HG02759 (cell line): ENCODE measurements around the gene COASY.
"Not testable (repeated sequence)": the region's sequence is repeated elsewhere in the genome, so short reads cannot be mapped to it uniquely, and the experiment has no call there.

Experiments
- ATAC-seq: cut with Tn5 transposase; IDR thresholded peaks from one replicate; pipeline ENCODE4 v1.9.1; 2021; ENCODE audit warnings: mild to moderate bottlenecking, moderate library complexity; ENCODE audit not compliant: unreplicated experiment

Gene COASY

GRCh38 chr17:42531455-42532354, 30.2 kb upstream of the COASY start:
- no peak for ATAC-seq

GRCh38 chr17:42535155-42536047, 26.5 kb upstream of the COASY start:
- no peak for ATAC-seq

- ATAC-seq = peak; percentile 88
Measured at GRCh38 chr17:42536048-42536371, 25.9 kb upstream of the COASY start, which contains the start of gene NAGLU. NAGLU (plus strand) TSS chr17:42536241; CDS start chr17:42536273, 32 bp downstream.

GRCh38 chr17:42536372-42537155, 25.4 kb upstream of the COASY start:
- peak; percentile 68 for ATAC-seq

- no peak for ATAC-seq
Measured at GRCh38 chr17:42537156-42537805, 24.7 kb upstream of the COASY start.

GRCh38 chr17:42537826-42538451, 24.0 kb upstream of the COASY start:
- no peak for ATAC-seq

GRCh38 chr17:42538482-42538881, 23.5 kb upstream of the COASY start:
- no peak for ATAC-seq

GRCh38 chr17:42540558-42540957, 21.4 kb upstream of the COASY start:
- ATAC-seq = not testable (repeated sequence)

GRCh38 chr17:42541041-42541833, 20.7 kb upstream of the COASY start:
- no peak for ATAC-seq

GRCh38 chr17:42543190-42544079, 18.5 kb upstream of the COASY start:
- no peak for ATAC-seq

- ATAC-seq = no peak
Measured at GRCh38 chr17:42544874-42545283, 17.1 kb upstream of the COASY start.

GRCh38 chr17:42545755-42546505, 16.0 kb upstream of the COASY start:
- ATAC-seq = not testable (repeated sequence)

- ATAC-seq = no peak
Measured at GRCh38 chr17:42547001-42547461, 14.9 kb upstream of the COASY start.

GRCh38 chr17:42547698-42548069, 14.3 kb upstream of the COASY start:
- ATAC-seq = no peak

GRCh38 chr17:42548070-42548837, 13.7 kb upstream of the COASY start:
- peak; percentile 73 for ATAC-seq

- ATAC-seq = no peak
Measured at GRCh38 chr17:42548993-42549755, 12.8 kb upstream of the COASY start.
